Upper lobe of left lung (tissue), 4 donors: ENCODE results near the gene PCDHA13.

Source experiments
- CTCF ChIP-seq, 6 experiments: fragments of 450-650 bp in 4 of 6; fragments of 200-600 bp in 2 of 6; sonication (generic) in 2 of 6; IDR thresholded peaks; one replicate each; pipeline ENCODE4 v1.5.1; 2016 to 2019; ENCODE audit warnings: antibody characterized with exemption in 6 of 6
- EP300 ChIP-seq, 4 donors: sonication (generic); formaldehyde crosslinking; IDR thresholded peaks; one replicate each; pipeline ENCODE4 v1.5.1; 2017; ENCODE audit warnings: antibody characterized with exemption in 4 of 4, control low read depth in 2 of 4
- POLR2A ChIP-seq, 4 donors: fragments of 450-650 bp; IDR thresholded peaks; one replicate each; pipeline ENCODE4 v1.5.1; 2016 to 2017; ENCODE audit warnings: antibody characterized with exemption in 4 of 4, mild to moderate bottlenecking in 2 of 4

DNA sequence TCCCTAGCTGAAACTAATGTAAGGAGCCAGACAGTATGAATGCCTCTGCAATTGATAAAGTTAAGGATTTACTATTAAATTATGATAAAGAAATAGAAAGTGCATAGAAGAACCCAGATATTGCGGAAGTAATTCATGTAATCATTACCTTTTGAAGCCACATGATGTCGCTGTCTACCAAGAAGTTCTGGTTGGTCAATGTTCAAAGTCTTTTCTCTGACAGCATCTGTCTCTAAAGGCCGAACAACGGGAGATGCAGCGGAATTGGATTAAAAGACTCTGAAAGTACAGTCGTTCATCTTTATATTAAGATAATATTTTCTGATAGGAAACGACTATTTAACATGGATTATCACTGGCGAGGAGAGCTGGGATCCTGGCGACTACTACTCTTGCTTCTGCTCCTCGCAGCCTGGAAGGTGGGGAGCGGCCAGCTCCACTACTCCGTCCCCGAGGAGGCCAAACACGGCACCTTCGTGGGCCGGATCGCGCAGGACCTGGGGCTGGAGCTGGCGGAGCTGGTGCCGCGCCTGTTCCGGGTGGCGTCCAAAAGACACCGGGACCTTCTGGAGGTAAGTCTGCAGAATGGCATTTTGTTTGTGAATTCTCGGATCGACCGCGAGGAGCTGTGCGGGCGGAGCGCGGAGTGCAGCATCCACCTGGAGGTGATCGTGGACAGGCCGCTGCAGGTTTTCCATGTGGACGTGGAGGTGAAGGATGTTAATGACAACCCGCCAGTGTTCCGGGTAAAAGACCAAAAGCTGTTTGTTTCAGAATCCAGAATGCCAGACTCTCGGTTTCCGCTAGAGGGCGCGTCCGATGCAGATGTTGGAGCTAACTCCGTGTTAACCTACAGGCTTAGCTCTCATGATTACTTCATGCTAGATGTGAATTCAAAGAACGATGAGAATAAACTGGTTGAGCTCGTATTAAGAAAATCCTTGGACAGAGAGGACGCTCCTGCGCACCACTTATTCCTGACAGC lies 40.7 kb upstream of the PCDHA13 start, which contains the start of gene PCDHA8:
- TF ChIP-seq CTCF (IDR thresholded peaks at IDR 0.05) (no peak), POLR2A (IDR thresholded peaks at IDR 0.05) (no peak), EP300 (IDR thresholded peaks at IDR 0.05) (no peak)
